ENCODE results near the gene CCR4. TPM values are rescaled to one million over a fixed set of nuclear protein-coding genes. Genes with fewer than 3 reads are reported as not detected.
"Not testable (repeated sequence)": the region's sequence is repeated elsewhere in the genome, so short reads cannot be mapped to it uniquely, and the experiment has no call there.

The CCR4 gene
- polyA plus RNA-seq, 4 donors, result 0.08 to 0.26 (median 0.17) TPM

- DNase-seq (ENCODE audit: low read depth in 4 of 4, low spot score in 3 of 4), result no peak
Observed at GRCh38 chr3:32950516-32950915, 928 bp upstream of the CCR4 start.

GRCh38 chr3:32952369-32953077 is 1.1 kb downstream of the CCR4 start:
- DNase-seq (ENCODE audit: low read depth in 4 of 4, low spot score in 3 of 4), result no peak

- DNase-seq (ENCODE audit: low read depth in 4 of 4, low spot score in 3 of 4), result no peak
Observed at GRCh38 chr3:32954506-32954905, 3.1 kb downstream of the CCR4 start.

GRCh38 chr3:32956750-32957570 is 5.5 kb downstream of the CCR4 start:
- no peak for DNase-seq (ENCODE audit: low read depth in 4 of 4, low spot score in 3 of 4)

GRCh38 chr3:32958509-32958908 is 7.1 kb downstream of the CCR4 start:
- DNase-seq (ENCODE audit: low read depth in 4 of 4, low spot score in 3 of 4), result no peak

- DNase-seq (ENCODE audit: low read depth in 4 of 4, low spot score in 3 of 4), result no peak
Observed at GRCh38 chr3:32959371-32959770, 7.9 kb downstream of the CCR4 start.

GRCh38 chr3:32960404-32961170 is 9.1 kb downstream of the CCR4 start:
- DNase-seq (ENCODE audit: low read depth in 4 of 4, low spot score in 3 of 4), result no peak

GRCh38 chr3:32961189-32961715 is 9.8 kb downstream of the CCR4 start:
- DNase-seq (ENCODE audit: low read depth in 4 of 4, low spot score in 3 of 4), result no peak

GRCh38 chr3:32963871-32964270 is 12.4 kb downstream of the CCR4 start:
- DNase-seq (ENCODE audit: low read depth in 4 of 4, low spot score in 3 of 4), result no peak

- not testable (repeated sequence) for DNase-seq (ENCODE audit: low read depth in 4 of 4, low spot score in 3 of 4)
Observed at GRCh38 chr3:32964781-32965180, 13.3 kb downstream of the CCR4 start.

- DNase-seq (ENCODE audit: low read depth in 4 of 4, low spot score in 3 of 4), result not testable (repeated sequence)
Observed at GRCh38 chr3:32965617-32966213, 14.3 kb downstream of the CCR4 start.

- not testable (repeated sequence) for DNase-seq (ENCODE audit: low read depth in 4 of 4, low spot score in 3 of 4)
Observed at GRCh38 chr3:32966627-32967026, 15.2 kb downstream of the CCR4 start.

- no peak for DNase-seq (ENCODE audit: low read depth in 4 of 4, low spot score in 3 of 4)
Observed at GRCh38 chr3:32968166-32968919, 16.9 kb downstream of the CCR4 start.

- no peak for DNase-seq (ENCODE audit: low read depth in 4 of 4, low spot score in 3 of 4)
Observed at GRCh38 chr3:32968920-32969389, 17.5 kb downstream of the CCR4 start.

GRCh38 chr3:32969656-32970055 is 18.2 kb downstream of the CCR4 start:
- no peak for DNase-seq (ENCODE audit: low read depth in 4 of 4, low spot score in 3 of 4)

GRCh38 chr3:32971291-32971690 is 19.8 kb downstream of the CCR4 start:
- not testable (repeated sequence) for DNase-seq (ENCODE audit: low read depth in 4 of 4, low spot score in 3 of 4)

- no peak for DNase-seq (ENCODE audit: low read depth in 4 of 4, low spot score in 3 of 4)
Observed at GRCh38 chr3:32972482-32973146, 21.2 kb downstream of the CCR4 start.

GRCh38 chr3:32973982-32974381 is 22.5 kb downstream of the CCR4 start:
- no peak for DNase-seq (ENCODE audit: low read depth in 4 of 4, low spot score in 3 of 4)

- no peak for DNase-seq (ENCODE audit: low read depth in 4 of 4, low spot score in 3 of 4)
Observed at GRCh38 chr3:32975891-32976595, 24.6 kb downstream of the CCR4 start.

All from left renal pelvis (tissue), 4 donors.